ENCODE measurements around the gene GNAT1. TPM values are rescaled to one million over a fixed set of nuclear protein-coding genes. Genes with fewer than 3 reads are reported as not detected.

Gene GNAT1
- total RNA-seq, 2 donors from 2014 or later = not detected

DNA sequence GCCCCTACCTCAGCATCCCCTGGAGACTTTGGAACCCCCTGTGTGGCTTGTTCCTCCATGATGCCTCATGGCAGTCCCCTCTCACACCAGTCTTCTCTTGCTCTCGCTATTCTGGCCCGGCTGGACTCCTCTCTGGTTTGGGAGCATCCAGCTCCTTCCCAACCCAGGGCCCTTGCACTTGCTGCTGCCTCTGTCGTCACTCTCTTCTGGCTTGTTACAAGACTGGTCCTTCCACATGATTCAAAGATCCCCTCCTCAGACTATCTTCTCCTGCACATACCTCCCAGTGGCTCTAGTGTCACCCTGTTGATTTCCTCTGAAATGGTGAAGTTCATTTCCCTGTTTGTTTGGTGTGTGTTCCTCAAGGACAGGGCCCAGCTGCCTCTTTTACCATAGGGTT lies 38.1 kb downstream of the GNAT1 start:
- no peaks in the 10 kb centered on the region for H3K9me3 ChIP-seq
- no peaks in the 10 kb centered on the region for H3K27me3 ChIP-seq (replicated peaks; ENCODE audit: insufficient read depth)
- no peaks in the 10 kb centered on the region for H3K4me1 ChIP-seq (replicated peaks)
- H3K36me3 ChIP-seq = no peaks in the 10 kb centered on the region
- no peak overlapping the region for H3K27ac ChIP-seq
- TF ChIP-seq POLR2AphosphoS5 (IDR thresholded peaks at IDR 0.05) (no peak), POLR2A (IDR thresholded peaks at IDR 0.05) (no peak)
- TF ChIP-seq, protein P1, sequence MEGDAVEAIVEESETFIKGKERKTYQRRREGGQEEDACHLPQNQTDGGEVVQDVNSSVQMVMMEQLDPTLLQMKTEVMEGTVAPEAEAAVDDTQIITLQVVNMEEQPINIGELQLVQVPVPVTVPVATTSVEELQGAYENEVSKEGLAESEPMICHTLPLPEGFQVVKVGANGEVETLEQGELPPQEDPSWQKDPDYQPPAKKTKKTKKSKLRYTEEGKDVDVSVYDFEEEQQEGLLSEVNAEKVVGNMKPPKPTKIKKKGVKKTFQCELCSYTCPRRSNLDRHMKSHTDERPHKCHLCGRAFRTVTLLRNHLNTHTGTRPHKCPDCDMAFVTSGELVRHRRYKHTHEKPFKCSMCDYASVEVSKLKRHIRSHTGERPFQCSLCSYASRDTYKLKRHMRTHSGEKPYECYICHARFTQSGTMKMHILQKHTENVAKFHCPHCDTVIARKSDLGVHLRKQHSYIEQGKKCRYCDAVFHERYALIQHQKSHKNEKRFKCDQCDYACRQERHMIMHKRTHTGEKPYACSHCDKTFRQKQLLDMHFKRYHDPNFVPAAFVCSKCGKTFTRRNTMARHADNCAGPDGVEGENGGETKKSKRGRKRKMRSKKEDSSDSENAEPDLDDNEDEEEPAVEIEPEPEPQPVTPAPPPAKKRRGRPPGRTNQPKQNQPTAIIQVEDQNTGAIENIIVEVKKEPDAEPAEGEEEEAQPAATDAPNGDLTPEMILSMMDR (IDR thresholded peaks at IDR 0.05) = no peak
- WGBS = 86% methylated on average over 3 of the region's 3 CpGs
- intact Hi-C loops (cut with DNase I) = no loop called here
- no peak overlapping the region for H3K4me3 ChIP-seq
- no peak for DNase-seq (ENCODE audit: low spot score)

DNA sequence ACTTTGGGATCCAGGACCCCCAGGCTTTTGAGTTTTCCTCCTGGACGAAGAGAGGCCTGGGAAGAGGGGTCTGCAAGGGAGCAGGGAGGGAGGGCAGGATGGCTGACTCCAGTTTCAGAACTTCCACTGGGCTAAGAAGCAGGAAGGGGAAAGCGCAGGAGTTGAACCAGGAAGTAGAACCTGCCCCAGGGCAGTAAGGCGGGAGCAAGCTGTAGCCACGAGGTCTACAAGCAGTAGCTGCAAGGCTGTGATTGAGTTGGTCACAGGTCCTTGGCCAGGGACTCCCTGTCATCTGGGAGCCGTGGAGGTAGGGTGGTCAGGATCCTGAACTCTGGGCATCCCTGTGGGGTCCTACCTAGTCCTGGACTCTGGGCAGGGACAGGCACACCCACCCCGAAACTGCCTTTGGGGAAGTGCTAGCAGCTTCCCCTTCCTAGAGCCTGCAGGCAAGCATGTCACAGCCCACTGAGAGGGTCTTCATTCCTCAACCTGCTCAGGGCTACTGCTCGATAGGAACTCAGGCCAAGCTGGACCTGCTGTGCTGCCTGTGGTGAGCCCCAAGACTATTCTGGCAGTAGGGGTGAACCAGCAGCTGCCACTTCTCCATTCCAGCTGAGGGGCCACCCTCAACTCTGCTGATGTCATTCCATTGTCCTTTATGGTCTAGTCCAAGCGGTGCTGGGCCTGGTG lies 38.8 kb downstream of the GNAT1 start:
- TF ChIP-seq POLR2A (IDR thresholded peaks at IDR 0.05) (no peak), POLR2AphosphoS5 (IDR thresholded peaks at IDR 0.05) (no peak)
- TF ChIP-seq, protein P1 (IDR thresholded peaks at IDR 0.05) = no peak
- DNase-seq (ENCODE audit: low spot score) = no peak
- no peaks in the 10 kb centered on the region for H3K9me3 ChIP-seq
- intact Hi-C loops (cut with DNase I) = no loop called here
- no peaks in the 10 kb centered on the region for H3K36me3 ChIP-seq
- 92% methylated on average over 8 of the region's 8 CpGs for WGBS
- no peaks in the 10 kb centered on the region for H3K27me3 ChIP-seq (replicated peaks; ENCODE audit: insufficient read depth)
- H3K4me1 ChIP-seq (replicated peaks) = no peaks in the 10 kb centered on the region
- no peak overlapping the region for H3K4me3 ChIP-seq
- H3K27ac ChIP-seq = no peak overlapping the region

DNA sequence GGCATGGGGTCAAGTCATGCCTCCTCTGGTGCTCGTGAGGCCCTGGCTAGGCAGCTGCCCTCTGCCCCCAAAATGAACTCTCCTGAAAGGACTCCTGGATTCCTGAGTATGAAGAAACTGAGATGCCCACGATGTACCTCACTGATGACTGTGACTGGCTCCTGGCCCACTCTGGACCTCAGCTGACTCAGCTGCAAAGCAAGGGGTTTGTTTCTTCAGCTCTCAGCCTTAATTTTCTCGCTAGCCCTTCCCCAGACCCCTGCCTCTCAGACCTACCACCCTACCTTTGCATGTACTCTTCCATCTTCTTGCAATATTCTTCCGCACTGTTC lies 39.4 kb downstream of the GNAT1 start:
- Histone ChIP-seq H3K4me1 (replicated peaks) (no peaks in the 10 kb centered on the region), H3K4me3 (no peak overlapping the region), H3K9me3 (no peaks in the 10 kb centered on the region), H3K36me3 (no peaks in the 10 kb centered on the region), H3K27me3 (replicated peaks; ENCODE audit: insufficient read depth) (no peaks in the 10 kb centered on the region), H3K27ac (no peak overlapping the region)
- no peak for DNase-seq (ENCODE audit: low spot score)
- WGBS = 81% methylated on average over 4 of the region's 4 CpGs
- TF ChIP-seq POLR2AphosphoS5 (IDR thresholded peaks at IDR 0.05) (no peak), POLR2A (IDR thresholded peaks at IDR 0.05) (no peak)
- TF ChIP-seq, protein P1 (IDR thresholded peaks at IDR 0.05) = no peak
- intact Hi-C loops (cut with DNase I) = no loop called here

DNA sequence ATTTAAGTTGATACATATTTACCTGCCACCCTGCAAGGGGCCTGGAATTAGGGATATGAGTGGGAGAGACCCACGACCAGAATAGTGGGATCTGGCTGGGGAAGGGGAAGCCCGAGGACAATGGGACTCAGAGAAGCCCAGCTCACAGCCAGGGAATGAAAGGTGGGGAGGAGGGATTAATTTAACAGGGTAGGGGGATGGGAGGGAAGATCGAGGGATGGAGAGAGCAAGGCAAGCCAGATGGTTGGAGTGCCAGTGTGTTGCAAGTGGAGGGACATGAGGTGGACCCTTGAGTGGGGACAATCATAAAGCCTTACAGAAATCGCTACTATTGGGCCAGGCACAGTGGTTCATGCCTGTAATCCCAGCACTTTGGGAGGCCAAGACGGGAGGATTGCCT lies 40.2 kb downstream of the GNAT1 start:
- Histone ChIP-seq H3K4me1 (replicated peaks) (no peaks in the 10 kb centered on the region), H3K4me3 (no peak overlapping the region), H3K9me3 (no peaks in the 10 kb centered on the region), H3K27ac (no peak overlapping the region), H3K27me3 (replicated peaks; ENCODE audit: insufficient read depth) (no peaks in the 10 kb centered on the region), H3K36me3 (no peaks in the 10 kb centered on the region)
- DNase-seq (ENCODE audit: low spot score) = no peak
- TF ChIP-seq POLR2AphosphoS5 (IDR thresholded peaks at IDR 0.05) (no peak), POLR2A (IDR thresholded peaks at IDR 0.05) (no peak)
- TF ChIP-seq, protein P1 (IDR thresholded peaks at IDR 0.05) = no peak
- intact Hi-C loops (cut with DNase I) = no loop called here
- WGBS = 71% methylated on average over 5 of the region's 5 CpGs

GRCh38 chr3:50232303-50232702 lies 40.9 kb downstream of the GNAT1 start:
- no peaks in the 10 kb centered on the region for H3K9me3 ChIP-seq
- no peak for TF ChIP-seq POLR2A (IDR thresholded peaks at IDR 0.05)
- TF ChIP-seq POLR2AphosphoS5 (IDR thresholded peaks at IDR 0.05) = no peak
- TF ChIP-seq, protein P1 (IDR thresholded peaks at IDR 0.05) = no peak
- no peak overlapping the region for H3K4me3 ChIP-seq
- WGBS = 77% methylated on average over 3 of the region's 3 CpGs
- no peak for DNase-seq (ENCODE audit: low spot score)
- intact Hi-C loops (cut with DNase I) = no loop called here
- no peaks in the 10 kb centered on the region for H3K36me3 ChIP-seq
- no peaks in the 10 kb centered on the region for H3K4me1 ChIP-seq (replicated peaks)
- H3K27me3 ChIP-seq (replicated peaks; ENCODE audit: insufficient read depth) = no peaks in the 10 kb centered on the region
- no peak overlapping the region for H3K27ac ChIP-seq
